Muscle layer of colon (tissue), 2 donors: ENCODE data around the gene APOL6.
A peak's percentile ranks its signal among the peaks of the same experiment; 100 is the strongest.

Source experiments
- H3K27ac ChIP-seq: one replicate; pipeline ENCODE4 v1.7.0; 2013; ENCODE audit warnings: low read depth, mild to moderate bottlenecking, low read length, moderate library complexity
- H3K27me3 ChIP-seq, 2 donors: one replicate each; pipeline ENCODE4 v1.7.0; 2013; ENCODE audit warnings: low read length in 2 of 2, mild to moderate bottlenecking in 2 of 2; ENCODE audit not compliant: insufficient read depth in 2 of 2, control insufficient read depth in 1 of 2
- H3K36me3 ChIP-seq: one replicate; pipeline ENCODE4 v1.7.0; 2013; ENCODE audit warnings: mild to moderate bottlenecking, low read length; ENCODE audit not compliant: insufficient read depth
- H3K4me1 ChIP-seq: one replicate; pipeline ENCODE4 v1.7.0; 2013; ENCODE audit warnings: mild to moderate bottlenecking, low read length; ENCODE audit not compliant: insufficient read depth
- H3K4me3 ChIP-seq, 2 donors: one replicate each; pipeline ENCODE4 v1.7.0; 2013; ENCODE audit warnings: low read length in 2 of 2, low read depth in 1 of 2, mild to moderate bottlenecking in 1 of 2, moderate library complexity in 1 of 2
- H3K9ac ChIP-seq: one replicate; pipeline ENCODE4 v1.7.0; 2013; ENCODE audit warnings: low read length
- H3K9me3 ChIP-seq: one replicate; pipeline ENCODE4 v1.7.0; 2013; ENCODE audit warnings: mild to moderate bottlenecking, low read length
- donor health status: abdominal sarcoma.
- donor health status: Adenocarcinoma of cecum.

The APOL6 gene

GRCh38 chr22:35648066-35649025 lies at the start of gene APOL6:
Gene APOL6, plus strand, starts transcription at chr22:35648446. Its CDS starts 7,980 bp downstream, at chr22:35656426.
- no peaks in the 10 kb centered on the region for H3K27me3 ChIP-seq
- H3K9ac ChIP-seq, result peak within 1 kb of the TSS; percentile 88
- no peaks in the 10 kb centered on the region for H3K36me3 ChIP-seq
- H3K4me3 ChIP-seq, result peak within 1 kb of the TSS; percentile 94 to 98
- peaks cover 29% of the 10 kb centered on the region for H3K4me1 ChIP-seq
- H3K27ac ChIP-seq, result peak within 1 kb of the TSS; percentile 98
- no peaks in the 10 kb centered on the region for H3K9me3 ChIP-seq

GRCh38 chr22:35599364-35599763 lies 48.9 kb upstream of the APOL6 start:
- Histone ChIP-seq H3K27ac (no peak overlapping the region), H3K9me3 (no peaks in the 10 kb centered on the region), H3K27me3 (no peaks in the 10 kb centered on the region), H3K4me1 (peaks cover 12% of the 10 kb centered on the region), H3K4me3 (no peak overlapping the region), H3K36me3 (no peaks in the 10 kb centered on the region), H3K9ac (no peak overlapping the region)

- Histone ChIP-seq H3K4me3 (no peak overlapping the region), H3K9ac (no peak overlapping the region), H3K27me3 (no peaks in the 10 kb centered on the region), H3K4me1 (peaks cover 22% of the 10 kb centered on the region), H3K9me3 (no peaks in the 10 kb centered on the region), H3K36me3 (no peaks in the 10 kb centered on the region), H3K27ac (no peak overlapping the region)
These were observed 47.8 kb upstream of the APOL6 start for GRCh38 chr22:35600476-35600875.

- no peaks in the 10 kb centered on the region for H3K36me3 ChIP-seq
- no peaks in the 10 kb centered on the region for H3K9me3 ChIP-seq
- H3K27me3 ChIP-seq, result no peaks in the 10 kb centered on the region
- H3K4me1 ChIP-seq, result peaks cover 25% of the 10 kb centered on the region
- no peak overlapping the region for H3K9ac ChIP-seq
- no peak overlapping the region for H3K4me3 ChIP-seq
- H3K27ac ChIP-seq, result no peak overlapping the region
These were observed 47.1 kb upstream of the APOL6 start for GRCh38 chr22:35601013-35601580.

- H3K27me3 ChIP-seq, result no peaks in the 10 kb centered on the region
- no peak overlapping the region for H3K4me3 ChIP-seq
- no peak overlapping the region for H3K27ac ChIP-seq
- H3K4me1 ChIP-seq, result peaks cover 29% of the 10 kb centered on the region
- H3K9me3 ChIP-seq, result no peaks in the 10 kb centered on the region
- no peaks in the 10 kb centered on the region for H3K36me3 ChIP-seq
- no peak overlapping the region for H3K9ac ChIP-seq
These were observed 46.3 kb upstream of the APOL6 start for GRCh38 chr22:35601743-35602615.

- H3K9ac ChIP-seq, result no peak overlapping the region
- no peaks in the 10 kb centered on the region for H3K9me3 ChIP-seq
- no peaks in the 10 kb centered on the region for H3K27me3 ChIP-seq
- H3K4me3 ChIP-seq, result no peak overlapping the region
- H3K36me3 ChIP-seq, result no peaks in the 10 kb centered on the region
- H3K27ac ChIP-seq, result no peak overlapping the region
- peaks cover 26% of the 10 kb centered on the region for H3K4me1 ChIP-seq
These were observed 43.5 kb upstream of the APOL6 start for GRCh38 chr22:35604621-35605368.

GRCh38 chr22:35605369-35605680 lies 42.9 kb upstream of the APOL6 start:
- Histone ChIP-seq H3K36me3 (no peaks in the 10 kb centered on the region), H3K9me3 (no peaks in the 10 kb centered on the region), H3K27ac (peak overlapping the region; percentile 60), H3K27me3 (no peaks in the 10 kb centered on the region), H3K9ac (no peak overlapping the region), H3K4me1 (peaks cover 26% of the 10 kb centered on the region), H3K4me3 (no peak overlapping the region)

GRCh38 chr22:35605851-35606481 lies 42.3 kb upstream of the APOL6 start:
- no peak overlapping the region for H3K9ac ChIP-seq
- no peaks in the 10 kb centered on the region for H3K27me3 ChIP-seq
- no peaks in the 10 kb centered on the region for H3K9me3 ChIP-seq
- H3K4me1 ChIP-seq, result peaks cover 26% of the 10 kb centered on the region
- no peaks in the 10 kb centered on the region for H3K36me3 ChIP-seq
- no peak overlapping the region for H3K4me3 ChIP-seq
- peak overlapping the region; percentile 60 for H3K27ac ChIP-seq

GRCh38 chr22:35606916-35607315 lies 41.3 kb upstream of the APOL6 start:
- no peaks in the 10 kb centered on the region for H3K9me3 ChIP-seq
- no peaks in the 10 kb centered on the region for H3K27me3 ChIP-seq
- H3K9ac ChIP-seq, result no peak overlapping the region
- peak overlapping the region; percentile 35 for H3K27ac ChIP-seq
- no peak overlapping the region for H3K4me3 ChIP-seq
- H3K4me1 ChIP-seq, result peaks cover 30% of the 10 kb centered on the region
- H3K36me3 ChIP-seq, result no peaks in the 10 kb centered on the region

GRCh38 chr22:35608088-35608487 lies 40.2 kb upstream of the APOL6 start:
- Histone ChIP-seq H3K9ac (no peak overlapping the region), H3K9me3 (no peaks in the 10 kb centered on the region), H3K27ac (no peak overlapping the region), H3K4me3 (no peak overlapping the region), H3K4me1 (peaks cover 36% of the 10 kb centered on the region), H3K27me3 (no peaks in the 10 kb centered on the region), H3K36me3 (no peaks in the 10 kb centered on the region)
